Measurements from ENCODE around the gene UCHL3. TPM values are rescaled to one million over a fixed set of nuclear protein-coding genes. Genes with fewer than 3 reads are reported as not detected.
"Not testable (repeated sequence)": the region's sequence is repeated elsewhere in the genome, so short reads cannot be mapped to it uniquely, and the experiment has no call there.

The UCHL3 gene
- polyA plus RNA-seq, 3 donors = 22.4 to 66.8 (median 51.8) TPM

DNA sequence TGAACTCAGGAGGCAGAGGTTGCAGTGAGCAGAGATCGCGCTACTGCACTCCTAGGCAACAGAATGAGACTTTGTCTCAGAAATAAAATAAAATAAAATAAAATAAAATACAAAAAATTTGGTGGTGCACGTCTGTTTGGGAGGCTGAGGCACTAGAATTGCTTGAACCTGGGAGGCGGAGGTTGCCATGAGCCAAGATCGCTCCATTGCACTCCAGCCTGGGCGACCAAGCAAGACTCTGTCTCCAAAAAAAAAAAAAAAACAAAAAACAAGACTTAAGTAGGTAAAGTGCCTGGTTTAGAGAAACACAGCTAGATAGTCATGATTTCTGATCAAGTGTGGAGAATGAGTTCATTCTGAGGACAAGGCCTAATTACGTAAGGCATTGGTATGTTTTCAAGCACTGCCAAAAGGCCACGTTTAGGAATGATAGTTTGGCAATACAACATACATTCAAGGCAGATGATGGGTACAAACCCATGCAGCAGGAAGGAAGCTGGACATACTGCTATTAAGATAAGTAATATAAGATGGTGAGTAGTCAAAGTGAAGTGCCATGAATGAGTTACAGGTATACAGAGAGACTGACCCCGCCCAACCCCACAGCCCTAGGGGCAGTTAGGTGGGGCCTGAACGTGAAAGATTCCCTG lies 4.8 kb upstream of the UCHL3 start:
- TF ChIP-seq CTCF (IDR thresholded peaks at IDR 0.05) = no peak
- H4K20me1 ChIP-seq (ENCODE audit: insufficient read depth, low read length) = no peaks in the 10 kb centered on the region
- H3K27me3 ChIP-seq (ENCODE audit: control insufficient read depth in 2 of 2, insufficient read depth in 2 of 2, low read length in 2 of 2) = no peaks in the 10 kb centered on the region
- H3K27ac ChIP-seq (ENCODE audit: low read depth in 1 of 2, low read length in 2 of 2) = no peak overlapping the region
- Mint-ChIP-seq H3K9me3 (no peaks in the 10 kb centered on the region), H3K36me3 (no peaks in the 10 kb centered on the region), H3K4me1 (peaks cover 15% of the 10 kb centered on the region), H3K4me3 (no peak overlapping the region), H3K27ac (no peak overlapping the region), H3K27me3 (ENCODE audit: low read depth in 3 of 3) (no peaks in the 10 kb centered on the region)
- H3K79me2 ChIP-seq (ENCODE audit: insufficient read depth, low read length) = peaks cover 2% of the 10 kb centered on the region
- DNase-seq = no peak
- no peak overlapping the region for H3K4me2 ChIP-seq (replicated peaks; ENCODE audit: extremely low read depth, low read length, poor library complexity, severe bottlenecking)
- no peak overlapping the region for H2AFZ ChIP-seq (ENCODE audit: insufficient read depth, low read depth, low read length, poor library complexity, severe bottlenecking)
- H3K4me1 ChIP-seq (ENCODE audit: control insufficient read depth in 1 of 2, insufficient read depth in 2 of 2, low read length in 2 of 2) = peaks cover 13 to 15% of the 10 kb centered on the region in 2 donors
- H3K9ac ChIP-seq (ENCODE audit: insufficient read depth, low read length, poor library complexity, severe bottlenecking) = no peak overlapping the region
- no peaks in the 10 kb centered on the region for H3K36me3 ChIP-seq (replicated peaks in 1 of 2; ENCODE audit: control insufficient read depth in 1 of 2, insufficient read depth in 2 of 2, low read length in 2 of 2)
- intact Hi-C loops (cut with micrococcal nuclease) = loop anchor here (5.0 kb wide), 2 partner anchors 38 to 63 kb away; partner anchors contain the start of gene TBC1D4 (in 1 of the 2)
- WGBS (ENCODE audit: insufficient coverage) = no CpG with 5 or more reads among the region's 10 CpGs
- H3K4me3 ChIP-seq (replicated peaks in 1 of 3; ENCODE audit: low read depth in 2 of 3, low read length in 3 of 3) = no peak overlapping the region
- H3K9me3 ChIP-seq (replicated peaks in 1 of 2; ENCODE audit: control insufficient read depth in 1 of 2, insufficient read depth in 1 of 2, low read length in 2 of 2) = no peaks in the 10 kb centered on the region

GRCh38 chr13:75545386-75545785 lies 4.2 kb upstream of the UCHL3 start:
- not testable (repeated sequence) for H3K27me3 ChIP-seq (ENCODE audit: control insufficient read depth in 2 of 2, insufficient read depth in 2 of 2, low read length in 2 of 2); H2AFZ ChIP-seq (ENCODE audit: insufficient read depth, low read depth, low read length, poor library complexity, severe bottlenecking); H4K20me1 ChIP-seq (ENCODE audit: insufficient read depth, low read length); H3K79me2 ChIP-seq (ENCODE audit: insufficient read depth, low read length); H3K9ac ChIP-seq (ENCODE audit: insufficient read depth, low read length, poor library complexity, severe bottlenecking); H3K27ac ChIP-seq (ENCODE audit: low read depth in 1 of 2, low read length in 2 of 2); H3K4me2 ChIP-seq (replicated peaks; ENCODE audit: extremely low read depth, low read length, poor library complexity, severe bottlenecking); H3K9me3 Mint-ChIP-seq; DNase-seq; H3K27me3 Mint-ChIP-seq (ENCODE audit: low read depth in 3 of 3); H3K9me3 ChIP-seq (replicated peaks in 1 of 2; ENCODE audit: control insufficient read depth in 1 of 2, insufficient read depth in 1 of 2, low read length in 2 of 2); H3K4me3 ChIP-seq (replicated peaks in 1 of 3; ENCODE audit: low read depth in 2 of 3, low read length in 3 of 3); H3K36me3 Mint-ChIP-seq; H3K36me3 ChIP-seq (replicated peaks in 1 of 2; ENCODE audit: control insufficient read depth in 1 of 2, insufficient read depth in 2 of 2, low read length in 2 of 2); H3K4me3 Mint-ChIP-seq; H3K27ac Mint-ChIP-seq
- WGBS (ENCODE audit: insufficient coverage) = 88% methylated on average over 5 of the region's 14 CpGs
- H3K4me1 Mint-ChIP-seq = peaks cover 19% of the 10 kb centered on the region
- peaks cover 17 to 20% of the 10 kb centered on the region in 2 donors for H3K4me1 ChIP-seq (ENCODE audit: control insufficient read depth in 1 of 2, insufficient read depth in 2 of 2, low read length in 2 of 2)
- intact Hi-C loops (cut with micrococcal nuclease) = loop anchor here (5.0 kb wide), 2 partner anchors 38 to 63 kb away; partner anchors contain the start of gene TBC1D4 (in 1 of the 2)

Measured in CD14-positive monocyte (primary cell).